ENCODE results near the gene S1PR3. TPM values are rescaled to one million over a fixed set of nuclear protein-coding genes. Genes with fewer than 3 reads are reported as not detected.

Gene S1PR3
- total RNA-seq, 2 experiments from 2014 or later, result 0.31 to 0.33 TPM

DNA sequence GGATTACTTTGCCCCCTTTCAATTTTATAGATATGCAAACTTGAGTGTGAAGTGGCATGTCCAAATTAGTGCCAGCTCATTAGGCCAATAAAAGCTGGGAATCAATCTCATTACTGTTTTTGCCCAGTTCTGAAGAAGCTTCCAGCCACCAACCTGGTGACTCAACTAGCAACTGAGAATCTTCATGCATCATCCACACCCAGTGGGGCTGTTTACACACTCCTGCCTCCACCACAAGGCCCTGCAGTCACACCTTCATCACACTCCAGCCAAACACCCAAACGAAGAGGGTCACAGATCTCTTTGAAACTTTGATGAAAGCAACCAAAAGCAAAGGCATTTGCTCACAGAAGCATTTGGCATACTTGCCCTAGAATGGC lies 41.3 kb upstream of the S1PR3 start:
- no peaks in the 10 kb centered on the region for H3K36me3 Mint-ChIP-seq (ENCODE audit: low read depth)
- POLR2A ChIA-PET, result no interaction called here
- Histone ChIP-seq H3K4me1 (ENCODE audit: insufficient read depth, low read length) (no peaks in the 10 kb centered on the region), H3K36me3 (ENCODE audit: insufficient read depth, low read length) (no peaks in the 10 kb centered on the region), H3K9me3 (ENCODE audit: control insufficient read depth in 1 of 2, insufficient read depth in 1 of 2, low read length in 2 of 2) (no peaks in the 10 kb centered on the region), H3K27me3 (ENCODE audit: control insufficient read depth in 1 of 2, insufficient read depth in 2 of 2, low read length in 2 of 2) (peaks cover 14 to 17% of the 10 kb centered on the region in 2 experiments), H3K27ac (ENCODE audit: low read depth in 1 of 2, low read length in 2 of 2) (no peak overlapping the region), H3K4me3 (ENCODE audit: low read length) (no peak overlapping the region)
- intact Hi-C loops (cut with DNase I, micrococcal nuclease), result no loop called here
- DNase-seq, result no peak
- TF ChIP-seq, protein P1, sequence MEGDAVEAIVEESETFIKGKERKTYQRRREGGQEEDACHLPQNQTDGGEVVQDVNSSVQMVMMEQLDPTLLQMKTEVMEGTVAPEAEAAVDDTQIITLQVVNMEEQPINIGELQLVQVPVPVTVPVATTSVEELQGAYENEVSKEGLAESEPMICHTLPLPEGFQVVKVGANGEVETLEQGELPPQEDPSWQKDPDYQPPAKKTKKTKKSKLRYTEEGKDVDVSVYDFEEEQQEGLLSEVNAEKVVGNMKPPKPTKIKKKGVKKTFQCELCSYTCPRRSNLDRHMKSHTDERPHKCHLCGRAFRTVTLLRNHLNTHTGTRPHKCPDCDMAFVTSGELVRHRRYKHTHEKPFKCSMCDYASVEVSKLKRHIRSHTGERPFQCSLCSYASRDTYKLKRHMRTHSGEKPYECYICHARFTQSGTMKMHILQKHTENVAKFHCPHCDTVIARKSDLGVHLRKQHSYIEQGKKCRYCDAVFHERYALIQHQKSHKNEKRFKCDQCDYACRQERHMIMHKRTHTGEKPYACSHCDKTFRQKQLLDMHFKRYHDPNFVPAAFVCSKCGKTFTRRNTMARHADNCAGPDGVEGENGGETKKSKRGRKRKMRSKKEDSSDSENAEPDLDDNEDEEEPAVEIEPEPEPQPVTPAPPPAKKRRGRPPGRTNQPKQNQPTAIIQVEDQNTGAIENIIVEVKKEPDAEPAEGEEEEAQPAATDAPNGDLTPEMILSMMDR (IDR thresholded peaks at IDR 0.05), result no peak
- no peak overlapping the region for H3K4me3 Mint-ChIP-seq
- no peaks in the 10 kb centered on the region for H3K4me1 Mint-ChIP-seq (ENCODE audit: low read depth)
- H3K27me3 Mint-ChIP-seq, result peaks cover 29% of the 10 kb centered on the region
- H3K27ac Mint-ChIP-seq, result no peak overlapping the region
- no peaks in the 10 kb centered on the region for H3K9me3 Mint-ChIP-seq
- ATAC-seq (ENCODE audit: poor library complexity), result no peak
- CTCF ChIA-PET, result no interaction called here

DNA sequence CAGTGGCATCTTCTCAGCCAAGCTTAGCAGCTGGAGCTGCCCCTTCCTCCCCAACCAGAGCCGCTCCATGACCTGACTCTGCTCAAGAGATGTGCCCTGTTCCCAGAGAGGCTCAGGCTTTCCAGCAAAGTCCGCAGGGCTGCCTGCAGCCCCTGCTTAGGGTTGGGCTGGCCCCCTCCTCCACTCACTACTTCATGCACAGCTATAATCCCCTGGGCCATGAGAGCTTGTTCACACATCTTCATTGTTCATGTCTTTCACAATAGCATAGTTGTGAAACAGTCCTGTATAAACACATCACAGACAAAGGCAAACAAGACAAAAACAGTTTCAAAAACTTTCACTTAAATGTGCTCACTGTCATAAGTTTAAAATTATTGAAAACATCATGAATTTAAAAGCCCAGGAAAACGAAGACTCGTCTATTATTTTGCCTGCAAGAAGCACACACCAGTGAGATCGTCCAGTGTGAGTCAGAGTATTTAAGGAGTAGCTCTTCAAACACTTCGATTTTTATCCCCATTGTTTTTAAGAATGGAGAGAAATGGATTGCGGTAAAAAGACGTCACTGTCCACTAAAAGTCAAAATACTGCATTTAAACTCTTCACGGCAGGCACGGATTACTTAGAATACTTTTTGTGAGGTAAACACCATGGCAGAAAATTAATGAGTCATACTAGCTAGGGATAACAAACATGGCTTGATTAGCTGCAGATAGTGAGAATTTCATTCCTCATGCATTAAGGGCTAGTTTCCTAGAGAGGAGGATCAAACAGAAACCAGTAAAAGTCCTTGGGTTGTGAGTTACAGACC lies 40.7 kb upstream of the S1PR3 start:
- H3K27ac Mint-ChIP-seq, result no peak overlapping the region
- H3K4me1 Mint-ChIP-seq (ENCODE audit: low read depth), result no peaks in the 10 kb centered on the region
- H3K27me3 Mint-ChIP-seq, result peaks cover 29% of the 10 kb centered on the region

DNA sequence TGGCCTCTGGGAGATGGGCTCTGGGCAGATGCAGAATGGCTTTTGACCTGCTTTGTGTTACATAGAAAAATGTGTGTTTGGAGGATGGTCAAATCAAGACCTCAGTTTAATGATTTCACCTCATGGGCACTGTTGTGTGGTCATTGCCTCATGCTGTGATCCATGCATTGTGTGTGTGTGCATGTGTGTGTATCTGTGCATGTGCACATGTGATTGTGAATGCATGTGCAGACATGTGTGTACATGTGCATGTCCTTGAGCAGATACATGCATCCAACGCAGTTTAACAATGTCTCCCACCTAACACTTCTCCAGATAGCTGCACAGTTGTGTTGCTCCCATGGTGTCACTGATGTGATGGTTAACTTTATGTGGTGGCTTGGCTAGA lies 40.1 kb upstream of the S1PR3 start:
- Histone ChIP-seq H3K4me3 (ENCODE audit: low read length) (no peak overlapping the region), H3K9me3 (ENCODE audit: control insufficient read depth in 1 of 2, insufficient read depth in 1 of 2, low read length in 2 of 2) (no peaks in the 10 kb centered on the region), H3K36me3 (ENCODE audit: insufficient read depth, low read length) (no peaks in the 10 kb centered on the region), H3K4me1 (ENCODE audit: insufficient read depth, low read length) (no peaks in the 10 kb centered on the region), H3K27ac (ENCODE audit: low read depth in 1 of 2, low read length in 2 of 2) (no peak overlapping the region), H3K27me3 (ENCODE audit: control insufficient read depth in 1 of 2, insufficient read depth in 2 of 2, low read length in 2 of 2) (peaks cover 14 to 19% of the 10 kb centered on the region in 2 experiments)
- intact Hi-C loops (cut with DNase I, micrococcal nuclease), result no loop called here
- Mint-ChIP-seq H3K4me1 (ENCODE audit: low read depth) (no peaks in the 10 kb centered on the region), H3K9me3 (no peaks in the 10 kb centered on the region), H3K4me3 (no peak overlapping the region), H3K36me3 (ENCODE audit: low read depth) (no peaks in the 10 kb centered on the region), H3K27ac (no peak overlapping the region), H3K27me3 (peaks cover 32% of the 10 kb centered on the region)
- ATAC-seq (ENCODE audit: poor library complexity), result no peak
- no peak for DNase-seq
- CTCF ChIA-PET, result no interaction called here
- POLR2A ChIA-PET, result no interaction called here
- TF ChIP-seq, protein P1 (IDR thresholded peaks at IDR 0.05), result no peak

More for the DNA sequence above, 40.7 kb upstream of the S1PR3 start:
- Mint-ChIP-seq H3K4me3 (no peak overlapping the region), H3K9me3 (no peaks in the 10 kb centered on the region), H3K36me3 (ENCODE audit: low read depth) (no peaks in the 10 kb centered on the region)
- Histone ChIP-seq H3K4me3 (ENCODE audit: low read length) (no peak overlapping the region), H3K4me1 (ENCODE audit: insufficient read depth, low read length) (no peaks in the 10 kb centered on the region), H3K27ac (ENCODE audit: low read depth in 1 of 2, low read length in 2 of 2) (no peak overlapping the region), H3K27me3 (ENCODE audit: control insufficient read depth in 1 of 2, insufficient read depth in 2 of 2, low read length in 2 of 2) (peaks cover 14 to 21% of the 10 kb centered on the region in 2 experiments), H3K36me3 (ENCODE audit: insufficient read depth, low read length) (no peaks in the 10 kb centered on the region), H3K9me3 (ENCODE audit: control insufficient read depth in 1 of 2, insufficient read depth in 1 of 2, low read length in 2 of 2) (no peaks in the 10 kb centered on the region)
- ATAC-seq (ENCODE audit: poor library complexity) (no peak), DNase-seq (peak in 1 of 14 experiments; percentile 19)
- intact Hi-C loops (cut with DNase I, micrococcal nuclease), result no loop called here
- ChIA-PET POLR2A (no interaction called here), CTCF (no interaction called here)
- TF ChIP-seq, protein P1 (IDR thresholded peaks at IDR 0.05), result no peak
